Measurements from ENCODE around the gene CDYL.

The CDYL gene

DNA sequence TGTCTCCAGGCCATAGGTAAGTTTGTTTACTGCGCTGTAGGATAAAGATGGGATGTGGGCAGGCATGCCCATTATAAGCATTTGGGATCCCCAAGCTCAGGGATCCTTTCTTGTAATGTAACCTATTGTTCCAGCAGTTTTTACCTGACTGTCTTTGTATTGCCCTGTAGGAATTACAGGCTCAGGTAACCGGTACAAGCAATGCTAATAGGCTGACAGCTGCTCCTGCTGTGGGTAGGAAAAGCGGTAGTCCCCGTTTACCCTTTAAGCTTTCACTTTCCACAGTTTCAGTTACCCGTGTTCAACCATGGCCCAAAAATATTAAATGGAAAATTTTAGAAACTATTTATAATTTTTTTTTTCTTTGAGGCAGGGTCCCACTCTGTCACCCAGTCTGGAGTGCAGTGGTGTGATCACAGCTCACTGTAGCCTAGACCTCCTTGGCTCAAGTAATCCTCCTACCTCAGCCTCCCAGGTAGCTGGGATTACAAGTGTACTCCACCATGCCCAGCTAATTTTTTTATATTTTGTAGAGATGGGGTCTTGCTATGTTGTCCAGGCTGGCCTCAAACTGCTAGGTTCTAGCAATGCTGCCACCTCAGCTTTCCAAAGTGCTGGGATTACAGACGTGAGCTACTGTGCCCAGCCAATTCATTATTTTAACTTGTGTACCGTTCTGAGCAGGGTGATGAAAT, 108.6 kb downstream of the CDYL start:
- DNase-seq (ENCODE audit: low read depth in 2 of 2) = no peak

DNA sequence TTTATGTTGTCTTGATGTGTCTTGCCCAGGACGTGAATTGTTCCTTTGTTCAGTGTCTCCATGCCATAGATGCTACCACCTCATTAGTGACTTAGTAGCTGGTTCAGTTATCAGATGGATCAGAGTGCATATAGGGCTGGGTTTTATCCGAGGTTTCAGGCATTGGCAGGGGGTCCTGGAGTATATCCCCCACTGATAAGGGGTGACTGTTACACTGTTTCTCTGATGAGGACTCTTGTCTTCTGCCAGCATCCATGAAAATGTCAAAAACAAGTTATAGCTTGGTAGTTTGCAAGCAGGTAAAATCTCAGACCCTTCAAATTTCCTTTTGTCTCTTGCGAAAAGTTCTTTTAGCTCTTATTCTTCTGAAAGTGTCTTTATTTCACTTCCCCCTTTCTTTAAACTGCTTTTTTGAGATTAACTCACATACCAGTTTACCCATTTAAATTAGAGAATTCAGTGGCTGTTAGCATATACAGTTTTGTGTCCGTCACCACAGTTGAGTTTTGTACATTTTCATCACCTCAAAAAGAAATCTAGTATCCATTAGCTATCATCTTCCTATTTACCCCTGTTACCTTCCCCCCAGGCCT, 109.2 kb downstream of the CDYL start:
- DNase-seq (ENCODE audit: low read depth in 2 of 2) = no peak

DNA sequence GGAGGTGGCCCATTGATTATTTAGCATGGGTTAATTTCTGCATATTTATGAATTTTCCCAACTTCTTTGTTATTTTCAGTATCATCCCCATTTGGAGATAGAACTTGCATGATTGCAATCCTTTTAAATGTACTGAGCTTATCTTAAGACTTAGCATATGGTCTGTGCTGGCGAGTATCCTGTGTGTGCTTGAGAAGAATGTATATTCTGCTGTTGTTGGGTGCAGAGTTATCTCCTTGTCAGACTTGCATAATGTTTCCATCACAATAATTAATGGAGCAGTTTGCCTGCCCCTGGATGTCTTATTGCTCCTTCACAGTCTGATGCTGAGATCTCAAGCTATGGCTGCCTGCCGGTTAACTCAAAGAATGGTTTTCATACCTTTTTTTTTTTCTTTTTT, 112.6 kb downstream of the CDYL start:
- DNase-seq (ENCODE audit: low read depth in 2 of 2) = no peak

DNA sequence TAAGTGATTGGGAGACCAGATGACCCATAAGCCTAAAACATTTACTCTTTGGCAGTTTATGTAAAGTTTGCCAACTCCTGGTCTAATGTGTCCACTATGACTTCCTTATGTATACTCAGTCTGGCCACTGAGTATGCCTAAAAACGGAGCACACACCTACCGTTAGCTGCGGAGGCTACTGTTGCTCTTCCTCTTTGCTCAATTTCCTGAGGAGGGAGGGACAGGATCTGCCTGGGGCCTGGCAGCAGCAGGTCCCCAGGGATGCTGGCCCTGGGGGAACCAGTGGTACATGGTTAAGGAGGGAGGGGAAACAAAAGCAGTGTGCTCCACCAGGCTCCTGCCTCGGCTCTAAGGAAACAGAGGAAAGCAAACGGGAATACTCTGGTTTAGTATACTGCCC, 113.5 kb downstream of the CDYL start:
- DNase-seq (ENCODE audit: low read depth in 2 of 2) = no peak

DNA sequence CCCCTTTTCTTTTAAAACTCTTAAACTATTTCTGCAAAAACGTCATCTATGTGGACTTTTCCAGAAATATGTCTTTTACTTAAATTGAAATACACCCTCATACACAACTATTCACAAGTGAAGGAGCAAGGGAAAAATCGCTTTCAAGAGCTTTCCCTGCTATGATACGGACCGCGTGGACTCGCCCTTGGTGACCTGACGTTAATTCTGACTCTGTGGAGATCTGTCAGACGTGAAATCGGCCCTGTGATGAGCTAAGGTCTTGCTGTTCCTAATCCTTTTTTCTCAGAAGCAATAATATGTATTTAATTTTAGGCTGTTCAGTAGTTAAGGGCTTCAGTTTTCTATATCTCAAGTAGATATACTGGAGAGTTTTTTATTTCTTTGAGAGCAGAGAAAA, 114.0 kb downstream of the CDYL start:
- no peak for DNase-seq (ENCODE audit: low read depth in 2 of 2)

DNA sequence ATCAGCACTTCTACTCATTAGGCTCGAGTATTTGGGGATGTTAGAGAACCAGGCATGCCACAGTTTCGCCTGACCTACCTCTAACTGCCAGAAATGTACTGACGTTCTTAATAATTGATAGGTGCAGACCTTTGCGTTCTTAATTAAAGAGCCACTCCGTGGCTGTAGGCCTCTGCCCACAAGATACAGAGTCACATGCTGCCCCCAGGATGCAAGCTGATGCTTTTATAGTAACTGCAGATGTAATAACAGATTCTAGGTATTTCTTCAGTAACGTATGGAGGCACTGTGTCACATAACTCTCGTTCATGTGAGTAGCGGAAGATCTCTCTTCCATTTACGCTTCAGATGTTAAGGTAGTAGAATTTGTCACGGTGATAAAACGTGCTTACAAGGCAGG, 114.4 kb downstream of the CDYL start:
- no peak for DNase-seq (ENCODE audit: low read depth in 2 of 2)

DNA sequence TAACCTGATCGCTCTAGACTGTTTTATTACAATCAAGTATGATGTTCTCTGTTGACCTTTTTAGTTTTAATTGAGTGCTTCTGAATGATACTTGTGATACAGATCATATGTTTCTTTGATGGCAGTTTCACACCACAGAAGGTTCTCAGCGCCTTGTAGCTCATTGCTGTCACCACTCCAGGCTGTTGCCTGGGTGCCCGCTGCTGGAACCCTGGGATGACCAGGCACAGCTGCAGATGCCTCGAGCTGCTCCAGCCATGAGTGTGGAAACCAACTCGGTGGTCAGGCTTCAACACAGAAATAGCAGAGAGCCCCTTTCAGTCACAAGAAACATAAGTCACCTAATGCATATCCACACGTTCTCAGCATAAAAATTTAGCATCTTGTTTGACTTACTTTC, 114.9 kb downstream of the CDYL start:
- DNase-seq (ENCODE audit: low read depth in 2 of 2) = no peak

DNA sequence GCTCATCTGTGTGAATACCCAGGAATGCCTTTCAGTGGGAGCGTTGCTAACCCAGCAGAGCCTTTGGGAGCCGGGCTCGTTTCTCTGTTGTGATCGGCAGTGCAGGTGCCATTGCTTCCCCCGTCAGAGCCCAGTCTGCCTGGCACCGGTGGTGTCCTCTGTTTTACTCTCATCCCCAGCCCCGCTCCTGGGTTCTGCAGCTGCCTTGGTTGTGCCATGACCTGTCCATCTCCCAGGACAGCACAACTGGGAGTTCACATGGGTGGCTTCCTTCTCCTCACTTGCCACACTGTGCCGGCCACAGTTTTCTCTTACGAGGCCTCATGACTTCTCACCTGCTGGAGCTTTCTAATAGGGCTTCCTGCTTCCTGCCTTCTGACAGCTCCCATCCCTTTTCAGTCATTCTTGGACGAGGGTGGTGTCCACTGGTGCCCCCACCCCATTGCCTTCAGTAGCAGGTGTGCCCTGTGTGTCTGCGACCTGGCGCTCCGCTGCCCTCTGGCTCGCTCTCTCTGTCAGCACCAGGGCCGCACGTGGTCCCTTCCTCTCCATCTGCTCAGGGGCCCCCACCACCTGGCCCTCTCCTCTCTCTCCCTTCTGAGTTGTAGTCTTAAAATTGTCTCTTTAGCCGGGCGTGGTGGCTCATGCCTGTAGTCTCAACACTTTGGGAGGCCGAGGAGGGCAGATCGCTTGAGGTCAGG, 116.7 kb downstream of the CDYL start:
- DNase-seq (ENCODE audit: low read depth in 2 of 2) = no peak

DNA sequence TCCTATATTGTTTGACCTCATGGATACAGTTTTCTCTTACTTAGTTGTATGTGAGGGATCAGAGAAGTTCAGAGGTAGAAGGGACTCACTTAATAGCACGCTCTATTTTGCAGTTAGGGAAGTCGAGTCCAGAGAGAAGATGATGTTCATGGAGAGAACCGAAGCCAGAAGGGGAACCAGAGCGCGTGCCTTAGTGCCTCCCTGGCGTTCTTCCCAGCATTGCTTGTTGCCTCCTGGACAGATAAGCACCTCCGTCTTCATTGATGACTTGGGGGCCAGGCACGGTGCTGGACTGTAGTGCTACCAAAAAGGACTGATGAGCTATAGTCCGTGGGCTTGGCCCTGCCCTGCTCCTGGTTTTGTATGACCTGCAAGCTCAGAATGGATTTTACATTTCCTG, 117.8 kb downstream of the CDYL start:
- DNase-seq (ENCODE audit: low read depth in 2 of 2) = no peak

DNA sequence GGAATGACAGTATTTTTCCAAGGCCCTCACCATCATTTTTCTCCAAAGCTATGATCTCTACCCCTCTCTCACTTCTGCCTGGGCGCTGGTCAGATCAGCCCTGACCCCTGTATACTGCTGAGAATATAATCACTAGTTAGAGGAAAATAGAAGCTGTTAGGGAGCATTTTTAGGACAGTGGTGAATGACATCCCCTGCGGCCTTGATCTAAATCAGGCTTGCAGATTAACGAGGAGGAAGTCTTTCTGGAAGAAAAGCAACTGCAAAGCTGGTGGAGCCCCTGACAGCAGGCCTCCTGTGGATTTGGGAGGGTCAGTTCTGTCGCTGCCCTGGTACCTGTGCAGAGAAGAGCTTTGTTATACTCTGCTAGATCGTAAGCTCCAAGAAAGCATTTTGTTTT, 119.8 kb downstream of the CDYL start:
- no peak for DNase-seq (ENCODE audit: low read depth in 2 of 2)

DNA sequence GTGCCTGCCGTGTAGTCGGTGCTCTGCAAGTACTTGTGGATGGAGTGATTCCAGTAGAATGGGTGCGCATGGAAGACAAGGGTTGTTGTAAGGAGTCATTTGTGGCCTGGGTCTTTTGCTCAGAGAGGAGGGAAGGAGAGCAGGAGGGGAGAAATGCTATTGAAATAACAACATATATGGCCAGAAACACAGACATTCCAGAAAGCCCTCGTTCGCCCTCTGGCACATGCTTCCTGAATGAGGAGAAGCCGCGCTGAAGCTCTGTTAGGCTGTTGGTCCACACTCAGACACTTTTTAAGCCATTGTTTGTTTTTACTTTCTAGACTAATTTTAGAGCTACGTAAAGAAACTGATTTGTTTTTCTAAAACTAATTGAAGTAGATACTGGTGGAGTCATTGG, 120.2 kb downstream of the CDYL start:
- DNase-seq (ENCODE audit: low read depth in 2 of 2) = no peak

DNA sequence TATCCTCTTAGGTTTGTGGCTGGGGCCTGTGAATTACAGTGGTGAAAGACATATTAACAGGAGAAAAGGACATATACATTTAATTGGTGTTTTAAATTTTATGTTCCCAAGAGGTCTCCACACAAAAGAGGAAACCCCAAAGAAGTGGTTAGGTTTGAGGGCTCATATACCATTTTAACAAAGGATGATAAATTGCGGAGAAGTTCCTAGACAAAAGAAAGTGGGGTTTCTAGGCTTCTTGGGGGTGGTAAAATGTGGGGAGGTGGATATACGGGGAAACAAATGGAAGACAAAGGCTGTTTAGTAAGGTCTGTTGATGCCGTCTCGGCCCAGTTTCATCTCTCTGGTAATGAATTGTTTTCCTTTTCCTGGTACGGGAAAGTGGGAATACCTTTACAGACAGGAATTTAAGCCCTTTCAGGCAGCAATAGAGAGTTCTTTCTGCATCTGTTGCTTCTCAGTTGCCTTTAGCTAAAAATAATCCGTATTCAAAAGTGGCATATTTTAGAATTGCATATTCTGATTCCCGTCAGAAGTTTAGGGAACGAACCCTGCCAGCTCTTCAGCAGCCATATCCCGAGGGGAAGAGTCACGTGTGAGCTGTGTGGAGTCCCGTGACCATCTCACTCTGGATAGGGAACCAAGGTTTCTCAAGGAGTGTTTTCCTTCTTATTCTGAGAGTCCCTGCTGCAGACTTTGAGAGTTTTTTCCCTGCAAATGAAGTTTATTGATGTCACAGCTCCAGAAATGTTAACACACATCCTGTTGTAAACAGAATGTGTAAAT, 123.2 kb downstream of the CDYL start:
- DNase-seq (ENCODE audit: low read depth in 2 of 2) = no peak

DNA sequence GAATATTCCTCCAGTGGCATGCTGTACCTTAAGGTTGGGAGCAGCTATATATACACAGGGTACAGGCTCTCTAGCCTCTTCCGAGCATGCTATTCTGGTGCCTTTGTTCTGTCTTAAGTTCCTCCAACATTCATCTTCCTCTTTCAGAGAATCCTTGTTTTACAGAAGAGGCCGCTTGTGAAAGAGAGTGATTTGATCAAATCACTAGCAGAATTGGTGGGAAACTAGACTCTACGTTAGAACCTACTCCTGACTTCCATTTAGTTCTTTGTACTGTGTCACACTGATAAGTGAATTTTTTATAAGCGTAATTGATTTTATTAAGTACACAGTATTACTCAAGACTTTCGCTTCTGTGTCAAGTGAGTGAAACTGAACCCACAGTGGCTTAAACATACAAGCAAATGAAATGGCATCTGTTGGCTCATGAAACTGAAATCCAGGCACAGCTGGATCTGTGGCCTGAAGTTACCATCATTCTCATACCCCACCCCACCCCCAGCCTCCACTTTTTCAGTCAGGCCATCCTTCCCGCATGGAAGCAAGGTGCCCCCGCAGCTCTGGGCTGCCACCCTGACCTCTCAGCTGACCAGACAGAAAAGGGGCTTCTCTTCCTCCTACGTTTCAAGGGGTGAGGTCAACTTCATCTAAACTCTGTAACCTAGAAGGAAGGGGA, 125.3 kb downstream of the CDYL start:
- no peak for DNase-seq (ENCODE audit: low read depth in 2 of 2)

DNA sequence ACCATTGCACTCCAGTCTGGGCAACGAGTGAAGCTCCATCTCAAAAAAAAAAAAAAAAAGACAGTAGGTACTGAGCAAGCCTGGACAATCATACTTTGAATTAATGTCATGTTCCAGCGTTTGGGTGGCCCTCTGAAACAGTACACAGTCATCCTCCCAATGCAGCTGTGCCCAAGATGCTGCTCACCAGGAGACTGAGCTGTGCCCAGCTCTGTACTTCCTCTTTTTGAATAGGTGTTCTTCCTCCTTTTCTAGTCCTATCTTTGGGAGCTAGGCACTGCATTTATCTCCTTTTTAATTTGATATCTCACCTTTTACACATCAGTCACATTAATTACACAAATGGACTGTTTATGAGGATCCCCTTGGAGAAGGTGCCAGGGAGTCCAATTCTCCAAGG, 126.2 kb downstream of the CDYL start:
- no peak for DNase-seq (ENCODE audit: low read depth in 2 of 2)

DNA sequence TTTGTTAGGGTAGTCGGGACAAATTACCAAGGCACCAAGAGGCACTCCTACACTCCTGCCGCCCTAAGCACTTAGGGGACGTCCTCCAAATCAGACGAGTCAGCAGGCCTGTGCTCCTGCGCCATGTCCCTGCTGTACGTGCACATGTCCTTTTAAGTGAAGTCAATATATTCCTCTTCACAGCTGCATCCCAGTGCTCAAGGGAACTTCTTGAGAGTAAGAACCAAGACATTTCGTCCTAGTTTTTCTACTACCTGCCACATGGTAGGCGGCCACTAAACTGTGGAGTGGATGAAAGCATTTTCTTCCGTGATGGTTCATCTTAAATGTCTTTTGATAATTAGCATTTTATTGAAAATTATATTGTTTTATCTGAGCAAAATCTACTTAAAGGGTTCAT, 126.9 kb downstream of the CDYL start:
- DNase-seq (ENCODE audit: low read depth in 2 of 2) = no peak

DNA sequence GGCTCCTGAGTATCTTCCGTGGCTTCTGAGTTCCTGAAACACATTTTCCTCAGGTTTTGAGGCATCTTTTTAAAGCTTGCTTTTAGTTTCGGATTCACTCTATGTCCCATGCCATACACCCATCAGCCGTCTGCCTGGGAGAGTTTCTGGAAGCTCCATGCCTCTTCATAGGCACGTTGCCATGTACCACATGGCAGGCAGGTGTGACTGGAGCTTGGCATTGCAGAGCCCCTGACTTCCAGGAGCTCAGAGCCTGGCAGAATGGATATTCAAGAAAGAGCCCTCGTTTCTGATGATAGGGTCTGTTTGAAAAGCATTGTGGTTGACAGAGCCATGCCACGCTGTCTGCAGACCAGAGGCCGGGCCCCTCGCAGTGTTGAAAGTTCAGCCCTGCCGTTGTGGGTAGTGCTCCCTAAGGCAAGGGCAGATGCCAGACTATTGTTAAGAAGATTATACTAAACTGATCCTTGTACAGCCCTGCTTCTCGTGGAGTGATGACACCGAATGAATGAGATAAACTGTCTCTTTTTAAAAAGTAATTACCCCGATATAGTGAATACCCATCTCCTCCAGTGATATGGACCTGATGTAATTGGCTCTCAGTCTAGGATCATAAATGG, 127.7 kb downstream of the CDYL start:
- no peak for DNase-seq (ENCODE audit: low read depth in 2 of 2)

DNA sequence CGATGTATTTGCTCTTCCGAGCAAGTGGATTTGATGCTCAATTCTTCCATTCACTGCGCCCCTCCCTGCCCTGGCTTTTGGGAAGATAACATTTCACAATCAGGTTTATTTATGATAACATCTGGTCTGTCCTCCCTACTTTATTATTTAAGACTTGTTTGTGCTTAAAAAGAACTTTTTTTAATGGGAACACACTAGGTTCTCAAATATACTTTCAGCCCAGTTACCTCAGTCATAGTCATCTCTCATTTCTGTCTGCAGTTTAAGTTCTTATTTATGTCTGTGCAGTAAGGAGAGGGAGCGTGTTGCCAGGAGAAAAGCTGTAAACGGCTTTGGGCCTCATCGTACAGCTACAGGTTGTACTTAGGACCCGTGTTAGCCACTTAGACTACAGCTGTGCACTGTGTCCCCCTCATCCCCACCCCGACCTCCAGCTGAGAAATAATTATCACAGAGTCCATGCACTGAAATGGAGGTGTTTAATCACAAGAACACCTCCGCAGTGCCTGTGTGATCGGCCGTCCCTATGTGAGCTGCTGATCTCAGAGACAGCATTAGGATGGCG, 128.3 kb downstream of the CDYL start:
- DNase-seq (ENCODE audit: low read depth in 2 of 2) = no peak

DNA sequence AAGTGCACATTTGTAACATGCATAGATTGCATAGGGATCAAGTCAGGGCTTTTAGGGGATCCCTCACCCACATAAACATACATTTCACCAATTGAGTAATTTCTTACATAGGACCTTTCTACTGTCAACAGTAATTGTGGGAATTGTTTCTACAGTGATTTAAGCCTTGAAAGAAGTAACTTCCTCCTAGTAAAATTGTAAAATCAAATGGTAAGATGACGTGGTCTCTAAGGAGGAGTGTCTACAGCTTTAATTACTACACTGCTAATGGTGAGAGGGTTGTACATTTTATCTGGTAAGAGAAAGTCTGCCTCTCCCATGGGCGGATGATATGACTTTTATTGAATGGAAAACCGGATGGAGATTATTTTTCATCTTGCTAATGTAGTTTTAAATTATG, 129.6 kb downstream of the CDYL start:
- no peak for DNase-seq (ENCODE audit: low read depth in 2 of 2)

DNA sequence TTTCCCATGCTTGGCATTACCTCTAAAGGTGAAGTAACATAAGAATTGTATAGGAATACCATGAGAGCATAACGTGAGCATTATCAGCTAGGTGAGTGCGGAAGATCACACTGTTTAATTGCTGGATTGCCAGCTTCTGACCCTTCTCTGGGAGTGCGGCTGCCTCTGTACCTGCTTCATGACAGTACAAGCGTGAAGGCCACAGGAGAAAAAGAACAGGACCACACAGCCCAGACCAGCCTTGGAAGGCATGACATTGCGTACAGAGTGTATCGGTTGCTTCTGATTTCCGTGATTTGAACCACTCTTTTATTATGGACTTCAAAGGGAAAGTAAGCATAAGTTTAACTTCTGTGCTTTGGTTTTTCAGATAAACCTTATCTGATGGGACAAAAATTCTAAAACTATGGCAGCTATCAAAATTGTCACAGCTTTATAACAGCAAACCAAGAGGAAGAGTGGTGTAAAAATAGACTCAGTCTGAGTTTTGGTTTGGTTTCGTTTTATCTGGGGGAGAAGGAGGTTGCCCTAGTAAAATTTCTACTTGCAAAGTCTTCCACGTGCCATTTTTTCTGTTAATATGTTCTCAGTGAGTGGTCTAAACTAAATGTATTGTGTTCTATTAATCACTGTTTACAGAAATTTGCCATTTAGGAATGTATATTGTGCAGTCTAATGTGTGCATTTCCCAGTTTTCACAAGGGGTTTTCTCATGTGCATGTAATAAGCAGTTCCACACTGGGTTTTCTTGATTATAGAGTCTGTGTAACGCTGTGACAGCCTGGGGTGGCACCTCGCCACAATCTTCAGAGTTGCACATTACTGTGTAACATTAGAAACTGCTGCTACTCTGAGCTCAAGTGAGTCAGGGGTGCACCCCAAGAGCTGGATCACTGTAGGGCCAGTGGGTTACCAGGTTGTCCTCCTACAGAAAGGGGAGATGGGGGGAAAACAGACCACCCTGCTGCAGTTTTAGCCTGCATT, 130.4 kb downstream of the CDYL start:
- no peak for DNase-seq (ENCODE audit: low read depth in 2 of 2)

DNA sequence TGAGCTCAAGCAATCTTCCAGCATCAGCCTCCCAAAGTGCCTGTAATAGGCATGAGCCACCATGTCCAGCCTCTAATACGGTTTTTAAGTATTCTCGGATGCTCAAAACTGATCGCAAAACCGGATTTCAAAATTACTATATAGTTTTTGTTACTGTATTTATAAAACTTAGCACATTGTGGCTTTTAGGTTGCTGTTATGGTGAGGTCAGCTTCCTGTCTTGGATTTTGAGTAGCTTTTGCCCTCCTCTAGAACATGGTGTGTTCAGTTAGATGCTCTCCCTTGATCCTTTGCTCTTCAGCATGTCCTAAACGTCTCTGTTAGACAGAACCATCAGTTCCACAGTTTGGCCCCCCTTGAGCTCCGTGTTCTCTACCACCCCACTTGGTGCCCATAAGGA, 131.4 kb downstream of the CDYL start:
- no peak for DNase-seq (ENCODE audit: low read depth in 2 of 2)
